ENCODE data around the gene JARID2.
"Not testable (repeated sequence)": the region's sequence is repeated elsewhere in the genome, so short reads cannot be mapped to it uniquely, and the experiment has no call there.

The JARID2 gene

GRCh38 chr6:15401120-15401519 is 155.3 kb downstream of the JARID2 start:
- no peak for DNase-seq (ENCODE audit: low read depth)

GRCh38 chr6:15401769-15402250 is 155.9 kb downstream of the JARID2 start:
- no peak for DNase-seq (ENCODE audit: low read depth)

- no peak for DNase-seq (ENCODE audit: low read depth)
Measured at GRCh38 chr6:15402406-15403045, 156.7 kb downstream of the JARID2 start.

- no peak for DNase-seq (ENCODE audit: low read depth)
Measured at GRCh38 chr6:15403094-15403755, 157.4 kb downstream of the JARID2 start.

- DNase-seq (ENCODE audit: low read depth) = no peak
Measured at GRCh38 chr6:15404685-15404980, 158.8 kb downstream of the JARID2 start.

GRCh38 chr6:15405129-15406068 is 159.5 kb downstream of the JARID2 start:
- no peak for DNase-seq (ENCODE audit: low read depth)

GRCh38 chr6:15406452-15406851 is 160.6 kb downstream of the JARID2 start:
- no peak for DNase-seq (ENCODE audit: low read depth)

GRCh38 chr6:15408008-15408407 is 162.1 kb downstream of the JARID2 start:
- DNase-seq (ENCODE audit: low read depth) = no peak

- DNase-seq (ENCODE audit: low read depth) = no peak
Measured at GRCh38 chr6:15408758-15409157, 162.9 kb downstream of the JARID2 start.

GRCh38 chr6:15409301-15410125 is 163.6 kb downstream of the JARID2 start:
- DNase-seq (ENCODE audit: low read depth) = no peak

- no peak for DNase-seq (ENCODE audit: low read depth)
Measured at GRCh38 chr6:15410126-15410391, 164.2 kb downstream of the JARID2 start.

- DNase-seq (ENCODE audit: low read depth) = no peak
Measured at GRCh38 chr6:15410752-15411151, 164.9 kb downstream of the JARID2 start.

GRCh38 chr6:15411766-15412165 is 165.9 kb downstream of the JARID2 start:
- DNase-seq (ENCODE audit: low read depth) = no peak

- DNase-seq (ENCODE audit: low read depth) = no peak
Measured at GRCh38 chr6:15412767-15413166, 166.9 kb downstream of the JARID2 start.

GRCh38 chr6:15413466-15414234 is 167.8 kb downstream of the JARID2 start:
- DNase-seq (ENCODE audit: low read depth) = no peak

- DNase-seq (ENCODE audit: low read depth) = no peak
Measured at GRCh38 chr6:15414235-15414612, 168.4 kb downstream of the JARID2 start.

GRCh38 chr6:15415622-15416021 is 169.8 kb downstream of the JARID2 start:
- not testable (repeated sequence) for DNase-seq (ENCODE audit: low read depth)

- no peak for DNase-seq (ENCODE audit: low read depth)
Measured at GRCh38 chr6:15416932-15417509, 171.2 kb downstream of the JARID2 start.

GRCh38 chr6:15417811-15418210 is 171.9 kb downstream of the JARID2 start:
- DNase-seq (ENCODE audit: low read depth) = no peak

GRCh38 chr6:15419493-15419892 is 173.6 kb downstream of the JARID2 start:
- no peak for DNase-seq (ENCODE audit: low read depth)

- no peak for DNase-seq (ENCODE audit: low read depth)
Measured at GRCh38 chr6:15420959-15421438, 175.1 kb downstream of the JARID2 start.
